GM12878 (cell line): ENCODE data around the gene PDZRN4. TPM values are rescaled to one million over a fixed set of nuclear protein-coding genes. Genes with fewer than 3 reads are reported as not detected.

Experiments used
- ATAC-seq: fragments of 200-7000 bp; cut with Tn5 transposase; 3 replicates; pipeline ENCODE4 v1.9.1; 2020; ENCODE audit warnings: mild to moderate bottlenecking, moderate library complexity
- BruUV-seq: library from RNA; stranded (reverse); fragments of 400-500 nt; replicated peaks from 2 replicates; lab custom pipeline; 2021; lab: Mats Ljungman, UMichigan
- CTCF ChIA-PET: fragments of 300-600 bp; sonication (Branson Sonifier 250); formaldehyde crosslinking; extraction: SDS; loops from one replicate; lab custom pipeline; 2021; ENCODE audit warnings: inconsistent platforms; lab: Yijun Ruan, JAX
- POLR2A ChIA-PET: fragments of 350-600 bp; formaldehyde crosslinking; extraction: SDS; loops from one replicate; lab custom pipeline; 2021; ENCODE audit warnings: inconsistent platforms; lab: Charles Lee
- RAD21 ChIA-PET: fragments of 300-600 bp; sonication (Branson Sonifier 250); formaldehyde crosslinking; loops from one replicate; lab custom pipeline; 2023; ENCODE audit warnings: antibody characterized with exemption; ENCODE audit not compliant: unreplicated experiment; lab: Charles Lee
- SMC1A ChIA-PET: fragments of 300-600 bp; sonication (Branson Sonifier 250); formaldehyde crosslinking; loops from one replicate; lab custom pipeline; 2023; ENCODE audit not compliant: unreplicated experiment, uncharacterized antibody; lab: Charles Lee
- DNase-seq: peaks from one replicate; pipeline ENCODE4 v3.0.0-alpha.2; 2011; ENCODE audit warnings: low read depth, low spot score
- FAIRE-seq: peaks from 3 replicates; lab custom pipeline; 2011; peaks lifted over from hg19 to GRCh38; lab: Jason Lieb, UNC
- H2AFZ ChIP-seq: 2 replicates; pipeline ENCODE4 v1.6.0; 2011; ENCODE audit warnings: low read depth, low read length, control low read depth; ENCODE audit not compliant: control insufficient read depth
- H3K27ac ChIP-seq: 2 replicates; pipeline ENCODE4 v1.5.1; 2011; ENCODE audit warnings: control low read depth; ENCODE audit not compliant: control insufficient read depth, insufficient read depth
- H3K27me3 ChIP-seq, 2 experiments: replicated peaks in 1 of 2; 2 replicates each; pipeline versions ENCODE4 v1.6.0 to v1.6.1; 2011; ENCODE audit warnings: low read length in 1 of 2; ENCODE audit not compliant: control insufficient read depth in 2 of 2, insufficient read depth in 2 of 2
- H3K36me3 ChIP-seq, 2 experiments: 2 replicates each; pipeline ENCODE4 v1.5.1; 2011; ENCODE audit warnings: low read length in 1 of 2; ENCODE audit not compliant: control insufficient read depth in 2 of 2, insufficient read depth in 2 of 2
- H3K4me1 ChIP-seq: 2 replicates; pipeline ENCODE4 v1.6.1; 2011; ENCODE audit warnings: mild to moderate bottlenecking, low read length, moderate library complexity, mixed read lengths; ENCODE audit not compliant: control insufficient read depth, insufficient read depth
- H3K4me2 ChIP-seq: 2 replicates; pipeline ENCODE4 v1.6.0; 2011; ENCODE audit warnings: control low read depth; ENCODE audit not compliant: control insufficient read depth, insufficient read depth
- H3K4me3 ChIP-seq: fragments of 200-600 bp; sonication (generic); 2 replicates; pipeline ENCODE4 v1.5.1; 2016
- H3K79me2 ChIP-seq: 2 replicates; pipeline ENCODE4 v1.6.0; 2011; ENCODE audit warnings: low read length; ENCODE audit not compliant: control insufficient read depth, insufficient read depth
- H3K9ac ChIP-seq: 2 replicates; pipeline ENCODE4 v1.8.0; 2011; ENCODE audit warnings: low read length, control low read depth, mixed read lengths; ENCODE audit not compliant: control insufficient read depth, insufficient read depth
- H3K9me3 ChIP-seq: replicated peaks from 3 replicates; pipeline ENCODE4 v1.5.1; 2011; ENCODE audit warnings: mild to moderate bottlenecking, low read length; ENCODE audit not compliant: control insufficient read depth, insufficient read depth
- H4K20me1 ChIP-seq: 2 replicates; pipeline ENCODE4 v1.6.0; 2011; ENCODE audit not compliant: control insufficient read depth, insufficient read depth
- FOS ChIP-seq: IDR thresholded peaks from 3 replicates; pipeline ENCODE4 v1.6.1; 2011; ENCODE audit warnings: borderline replicate concordance; ENCODE audit not compliant: insufficient read length; ENCODE audit errors: extremely low read depth
- IKZF1 ChIP-seq: fragments of 450-650 bp; conservative IDR thresholded peaks from 2 replicates; pipeline ENCODE4 v1.6.1; 2017; ENCODE audit warnings: antibody characterized with exemption, mild to moderate bottlenecking
- KLF5 ChIP-seq: fragments of 450-650 bp; IDR thresholded peaks from 2 replicates; pipeline ENCODE4 v1.6.1; 2014; ENCODE audit warnings: mild to moderate bottlenecking; ENCODE audit not compliant: partially characterized antibody
- MTA2 ChIP-seq: fragments of 450-650 bp; IDR thresholded peaks from 2 replicates; pipeline ENCODE4 v1.6.1; 2016; ENCODE audit warnings: low read depth, mild to moderate bottlenecking, moderate library complexity
- RAD21 ChIP-seq: IDR thresholded peaks from 2 replicates; pipeline ENCODE4 v1.6.1; 2011; ENCODE audit warnings: mild to moderate bottlenecking, low read depth, low read length, moderate library complexity; ENCODE audit not compliant: insufficient read depth
- in situ Hi-C: fragments of 300-500 bp; cut with MboI; formaldehyde crosslinking; loops from 9 replicates; pipeline ENCODE4 v1.14.3; 2018; ENCODE audit warnings: mixed read lengths
- intact Hi-C: fragments of 100-400 bp; cut with micrococcal nuclease; formaldehyde crosslinking; loops from one replicate; pipeline ENCODE4 v1.14.2; 2022; ENCODE audit not compliant: unreplicated experiment
- polyA plus RNA-seq, 11 experiments: library from polyadenylated mRNA; depleted of rRNA in 4 of 11; unstranded in 6 of 11; stranded (reverse) in 5 of 11; fragments of >200 nt; fragmentation: Nextera tagmentation in 4 of 11; fragmentation: Illumina TruSeq in 1 of 11; extraction: Ambion mirVana in 4 of 11; extraction: Trizol in 1 of 11; gene quantifications; 1 replicate in 1 of 11; 2 replicates in 10 of 11; pipeline versions ENCODE4 v1.2.1 to v1.2.3, GENCODE V29; 2011 to 2016; ENCODE audit warnings: inconsistent platforms in 2 of 11, missing spikeins in 2 of 11, low read depth in 1 of 11
- total RNA-seq, 4 experiments: library from RNA; depleted of rRNA in 3 of 4; stranded (reverse); fragments of >200 nt in 3 of 4; fragmentation: Illumina TruSeq in 1 of 4; extraction: Trizol in 1 of 4; gene quantifications; 2 replicates each; pipeline versions ENCODE4 v1.2.1 to v1.2.3, GENCODE V29; 2013 to 2021
- TF ChIP-seq, protein P1 (sequence below): fragments of 450-650 bp; IDR thresholded peaks from 2 replicates; pipeline ENCODE4 v1.6.1; 2018; ENCODE audit warnings: mild to moderate bottlenecking, low read depth, moderate library complexity; ENCODE audit not compliant: partially characterized antibody
- TF ChIP-seq, protein P2 (sequence below): IDR thresholded peaks from 2 replicates; pipeline ENCODE4 v1.6.1; 2011; ENCODE audit warnings: mild to moderate bottlenecking, low read depth, low read length, moderate library complexity; ENCODE audit not compliant: insufficient replicate concordance

Gene PDZRN4
- total and polyA plus RNA-seq, 10 of the 15 experiments (the other 5 are each of a cell fraction or from before 2014, with no cell fraction given) = 0.03 TPM; not detected in 9

DNA sequence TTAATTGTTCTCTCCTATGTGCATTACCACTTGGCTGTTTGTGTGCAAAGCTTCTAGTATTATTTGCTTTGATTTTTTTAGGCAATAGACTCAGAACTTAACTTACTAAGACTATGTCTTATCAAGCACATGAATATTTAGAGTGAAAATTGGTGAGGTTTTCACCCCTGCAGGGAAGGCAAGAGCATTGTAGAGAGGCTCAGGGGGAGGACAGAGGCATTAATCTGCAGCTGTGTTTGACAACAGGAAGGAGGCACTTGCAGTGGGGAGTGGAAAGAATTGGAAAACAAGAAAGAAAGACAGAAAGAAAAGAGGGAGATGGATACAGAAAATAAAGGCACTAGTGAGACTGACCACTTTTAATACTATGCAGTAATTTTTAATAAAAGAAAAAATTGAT, 431.6 kb downstream of the PDZRN4 start:
- DNase-seq = no peak
- no peak for ATAC-seq
- H3K36me3 ChIP-seq = no peaks in the 10 kb centered on the region
- H3K4me2 ChIP-seq = no peak overlapping the region
- H3K27ac ChIP-seq = no peak overlapping the region
- ChIA-PET SMC1A (no interaction called here), RAD21 (no interaction called here), POLR2A (no interaction called here), CTCF (no interaction called here)
- H3K27me3 ChIP-seq = no peaks in the 10 kb centered on the region
- FAIRE-seq = no peak
- H3K4me1 ChIP-seq = no peaks in the 10 kb centered on the region
- H4K20me1 ChIP-seq = no peaks in the 10 kb centered on the region
- H3K9me3 ChIP-seq = no peaks in the 10 kb centered on the region
- TF ChIP-seq, protein P1, sequence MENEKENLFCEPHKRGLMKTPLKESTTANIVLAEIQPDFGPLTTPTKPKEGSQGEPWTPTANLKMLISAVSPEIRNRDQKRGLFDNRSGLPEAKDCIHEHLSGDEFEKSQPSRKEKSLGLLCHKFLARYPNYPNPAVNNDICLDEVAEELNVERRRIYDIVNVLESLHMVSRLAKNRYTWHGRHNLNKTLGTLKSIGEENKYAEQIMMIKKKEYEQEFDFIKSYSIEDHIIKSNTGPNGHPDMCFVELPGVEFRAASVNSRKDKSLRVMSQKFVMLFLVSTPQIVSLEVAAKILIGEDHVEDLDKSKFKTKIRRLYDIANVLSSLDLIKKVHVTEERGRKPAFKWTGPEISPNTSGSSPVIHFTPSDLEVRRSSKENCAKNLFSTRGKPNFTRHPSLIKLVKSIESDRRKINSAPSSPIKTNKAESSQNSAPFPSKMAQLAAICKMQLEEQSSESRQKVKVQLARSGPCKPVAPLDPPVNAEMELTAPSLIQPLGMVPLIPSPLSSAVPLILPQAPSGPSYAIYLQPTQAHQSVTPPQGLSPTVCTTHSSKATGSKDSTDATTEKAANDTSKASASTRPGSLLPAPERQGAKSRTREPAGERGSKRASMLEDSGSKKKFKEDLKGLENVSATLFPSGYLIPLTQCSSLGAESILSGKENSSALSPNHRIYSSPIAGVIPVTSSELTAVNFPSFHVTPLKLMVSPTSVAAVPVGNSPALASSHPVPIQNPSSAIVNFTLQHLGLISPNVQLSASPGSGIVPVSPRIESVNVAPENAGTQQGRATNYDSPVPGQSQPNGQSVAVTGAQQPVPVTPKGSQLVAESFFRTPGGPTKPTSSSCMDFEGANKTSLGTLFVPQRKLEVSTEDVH = no peak
- no peak for TF ChIP-seq MTA2
- TF ChIP-seq, protein P2, sequence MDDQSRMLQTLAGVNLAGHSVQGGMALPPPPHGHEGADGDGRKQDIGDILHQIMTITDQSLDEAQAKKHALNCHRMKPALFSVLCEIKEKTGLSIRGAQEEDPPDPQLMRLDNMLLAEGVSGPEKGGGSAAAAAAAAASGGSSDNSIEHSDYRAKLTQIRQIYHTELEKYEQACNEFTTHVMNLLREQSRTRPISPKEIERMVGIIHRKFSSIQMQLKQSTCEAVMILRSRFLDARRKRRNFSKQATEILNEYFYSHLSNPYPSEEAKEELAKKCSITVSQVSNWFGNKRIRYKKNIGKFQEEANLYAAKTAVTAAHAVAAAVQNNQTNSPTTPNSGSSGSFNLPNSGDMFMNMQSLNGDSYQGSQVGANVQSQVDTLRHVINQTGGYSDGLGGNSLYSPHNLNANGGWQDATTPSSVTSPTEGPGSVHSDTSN = no peak
- no peak for TF ChIP-seq RAD21
- TF ChIP-seq KLF5 = no peak
- no peak for TF ChIP-seq IKZF1
- TF ChIP-seq FOS = no peak
- no TSS peak for BruUV-seq
- intact Hi-C loops = no loop called here
- no peak overlapping the region for H2AFZ ChIP-seq
- in situ Hi-C loops = no loop called here
- H3K9ac ChIP-seq = no peak overlapping the region
- H3K4me3 ChIP-seq = no peak overlapping the region
- no peaks in the 10 kb centered on the region for H3K79me2 ChIP-seq
